Activated B cell treated with CpG ODN at 0.5 μM for 24 hours (primary cell): ENCODE data around the gene RIN1. TPM values are rescaled to one million over a fixed set of nuclear protein-coding genes. Genes with fewer than 3 reads are reported as not detected.

ENCODE experiments used
- ATAC-seq: fragments of 200-7000 bp; cut with Tn5 transposase; one replicate; pipeline ENCODE4 v1.10.0; 2021; ENCODE audit warnings: low read depth, mild to moderate bottlenecking, moderate library complexity
- CTCF ChIA-PET: fragments of 350-600 bp; sonication (Branson Sonifier 250); formaldehyde crosslinking; loops from one replicate; lab custom pipeline; 2021; ENCODE audit warnings: antibody characterized with exemption; lab: Charles Lee
- POLR2A ChIA-PET: fragments of 350-600 bp; sonication (Branson Sonifier 250); formaldehyde crosslinking; loops from one replicate; lab custom pipeline; 2021; ENCODE audit warnings: antibody characterized with exemption; lab: Charles Lee
- DNase-seq: peaks from one replicate; pipeline ENCODE4 v3.0.0; 2022
- H3K27ac Mint-ChIP-seq: one replicate; pipeline ENCODE4 v1.8.0; 2020; ENCODE audit warnings: mixed read lengths
- H3K27me3 Mint-ChIP-seq: one replicate; pipeline ENCODE4 v1.8.0; 2021; ENCODE audit warnings: mixed read lengths
- H3K36me3 Mint-ChIP-seq: one replicate; pipeline ENCODE4 v1.8.0; 2021; ENCODE audit warnings: low read depth, mixed read lengths
- H3K4me1 Mint-ChIP-seq: one replicate; pipeline ENCODE4 v1.8.0; 2021; ENCODE audit warnings: mixed read lengths
- H3K4me3 Mint-ChIP-seq: one replicate; pipeline ENCODE4 v1.8.0; 2020; ENCODE audit warnings: mild to moderate bottlenecking, mixed read lengths
- H3K9me3 Mint-ChIP-seq: one replicate; pipeline ENCODE4 v1.8.0; 2020; ENCODE audit warnings: mixed read lengths
- CTCF ChIP-seq: fragments of 200-600 bp; IDR thresholded peaks from one replicate; pipeline ENCODE4 v1.8.0; 2022; ENCODE audit warnings: antibody characterized with exemption, mild to moderate bottlenecking
- intact Hi-C: fragments of 100-400 bp; cut with micrococcal nuclease; formaldehyde crosslinking; loops from one replicate; pipeline ENCODE4 v1.15.1; 2024
- total RNA-seq: library from RNA; stranded (reverse); gene quantifications from 2 replicates; pipeline ENCODE4 v1.2.3, GENCODE V29; 2022

Gene RIN1
- total RNA-seq, 1 donor from 2014 or later = 0.98 TPM

- DNase-seq (no peak), ATAC-seq (no peak)
- no peaks in the 10 kb centered on the region for H3K9me3 Mint-ChIP-seq
- no peaks in the 10 kb centered on the region for H3K27me3 Mint-ChIP-seq
- ChIA-PET POLR2A (no interaction called here), CTCF (no interaction called here)
- peaks cover 46% of the 10 kb centered on the region for H3K4me1 Mint-ChIP-seq
- no peak for TF ChIP-seq CTCF
- intact Hi-C loops = no loop called here
- peaks cover 19% of the 10 kb centered on the region for H3K36me3 Mint-ChIP-seq
- no peak overlapping the region for H3K27ac Mint-ChIP-seq
- peak overlapping the region; percentile 15 for H3K4me3 Mint-ChIP-seq
Measured at GRCh38 chr11:66285250-66285947, 50.8 kb downstream of the RIN1 start.

GRCh38 chr11:66284526-66285078, 51.6 kb downstream of the RIN1 start:
- H3K4me3 Mint-ChIP-seq = no peak overlapping the region
- H3K4me1 Mint-ChIP-seq = peaks cover 39% of the 10 kb centered on the region
- H3K9me3 Mint-ChIP-seq = no peaks in the 10 kb centered on the region
- DNase-seq = no peak
- ChIA-PET CTCF (interaction anchor here (1.3 kb wide), 1 partner anchor 62 kb away, joined by 3 read pairs; no protein-coding TSS in a partner anchor), POLR2A (interaction anchor here (0.7 kb wide), 1 partner anchor 44 kb away, joined by 3 read pairs; no protein-coding TSS in a partner anchor)
- intact Hi-C loops = no loop called here
- TF ChIP-seq CTCF = no peak
- H3K27me3 Mint-ChIP-seq = no peaks in the 10 kb centered on the region
- no peak overlapping the region for H3K27ac Mint-ChIP-seq
- H3K36me3 Mint-ChIP-seq = peaks cover 19% of the 10 kb centered on the region
- ATAC-seq = no peak

DNA sequence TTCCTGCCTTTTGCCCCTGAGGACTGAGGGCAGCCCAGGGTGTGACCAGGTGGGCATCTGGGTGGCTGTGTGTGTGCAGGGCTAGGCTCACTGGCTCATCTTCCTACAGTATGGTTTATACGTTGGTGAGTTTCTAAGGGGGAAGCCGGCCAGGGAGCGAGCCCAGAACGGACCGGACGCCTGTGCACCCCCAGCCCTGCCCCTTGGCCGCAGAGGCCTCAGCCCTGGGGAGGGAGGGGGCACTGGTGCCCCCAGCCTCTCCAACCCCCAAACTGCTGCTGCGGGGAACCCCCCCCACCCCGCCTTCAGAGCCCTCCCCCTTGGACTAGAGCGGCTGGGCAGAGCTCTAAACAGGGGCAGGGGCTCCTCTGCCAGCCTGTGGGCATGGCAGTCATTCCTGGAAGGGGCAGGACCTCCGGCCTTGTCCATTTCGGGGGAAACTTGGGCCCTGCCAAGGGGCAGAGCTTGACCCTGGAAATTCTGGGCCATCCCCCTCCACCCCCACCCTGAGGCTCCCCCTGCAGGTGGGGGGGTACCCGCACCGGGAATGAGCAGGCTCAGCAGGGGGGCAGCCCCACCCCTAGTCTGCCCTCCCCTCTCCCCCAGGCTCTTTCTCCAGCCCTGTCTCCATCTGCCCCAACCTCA, 52.7 kb downstream of the RIN1 start:
- no peak for TF ChIP-seq CTCF
- peaks cover 40% of the 10 kb centered on the region for H3K4me1 Mint-ChIP-seq
- intact Hi-C loops = no loop called here
- ChIA-PET POLR2A (interaction anchor here (5.2 kb wide), 1 partner anchor 15 kb away, joined by 50 read pairs; the partner anchor contains the start of gene RAB1B), CTCF (interaction anchor here (1.3 to 2.8 kb wide), 2 partner anchors 61 kb away, joined by 3 to 23 read pairs; no protein-coding TSS in a partner anchor)
- H3K27ac Mint-ChIP-seq = peak overlapping the region; percentile 77
- no peaks in the 10 kb centered on the region for H3K9me3 Mint-ChIP-seq
- no peak for ATAC-seq
- peaks cover 16% of the 10 kb centered on the region for H3K36me3 Mint-ChIP-seq
- no peak for DNase-seq
- H3K4me3 Mint-ChIP-seq = no peak overlapping the region
- no peaks in the 10 kb centered on the region for H3K27me3 Mint-ChIP-seq

GRCh38 chr11:66282468-66283455, 53.5 kb downstream of the RIN1 start:
- peak overlapping the region; percentile 32 for H3K4me3 Mint-ChIP-seq
- intact Hi-C loops = loop anchor here (1.0 kb wide), 3 partner anchors 14 to 60 kb away; partner anchors contain the start of gene RAB1B
- ChIA-PET CTCF (interaction anchor here (0.6 to 2.9 kb wide), 6 partner anchors 10 to 156 kb away, joined by 3 to 23 read pairs (median 3); partner anchors contain the start of gene RAB1B), POLR2A (interaction anchor here (0.6 to 5.2 kb wide), 7 partner anchors 14 to 571 kb away, joined by 3 to 50 read pairs (median 4); partner anchors contain the start of genes BANF1, EIF1AD and RAB1B)
- no peaks in the 10 kb centered on the region for H3K9me3 Mint-ChIP-seq
- peaks cover 36% of the 10 kb centered on the region for H3K4me1 Mint-ChIP-seq
- no peaks in the 10 kb centered on the region for H3K27me3 Mint-ChIP-seq
- peaks cover 13% of the 10 kb centered on the region for H3K36me3 Mint-ChIP-seq
- ATAC-seq (peak; percentile 79), DNase-seq (peak; percentile 100)
- H3K27ac Mint-ChIP-seq = peak overlapping the region; percentile 77
- peak; percentile 70 for TF ChIP-seq CTCF

Other genes starting within 250 kb of the RIN1 start
- 37.0 and 45.6 TPM in 2 replicates for gene KLC2, start 78.7 kb downstream of the RIN1 start, total RNA-seq
- 115 and 118 TPM in 2 replicates for gene RAB1B, start 67.8 kb downstream of the RIN1 start, total RNA-seq
- gene CNIH2, start 58.3 kb downstream of the RIN1 start, total RNA-seq = 0.93 and 1.0 TPM in 2 replicates
- gene YIF1A, start 47.3 kb downstream of the RIN1 start, total RNA-seq = 53.4 and 62.6 TPM in 2 replicates
- gene TMEM151A, start 44.5 kb downstream of the RIN1 start, total RNA-seq = not detected in 2 replicates
- gene CD248, start 19.4 kb downstream of the RIN1 start, total RNA-seq = 0.22 TPM in 1 of 2 replicates, not detected in the other
- gene BRMS1, start 8.7 kb upstream of the RIN1 start, total RNA-seq = 56.9 and 59.2 TPM in 2 replicates
- 1.9 TPM in 2 replicates for gene B4GAT1, start 11.2 kb upstream of the RIN1 start, total RNA-seq
- 13.5 and 17.1 TPM in 2 replicates for gene SLC29A2, start 35.3 kb upstream of the RIN1 start, total RNA-seq
- not detected in 2 replicates for gene NPAS4, start 84.6 kb upstream of the RIN1 start, total RNA-seq
- gene MRPL11, start 102.4 kb upstream of the RIN1 start, total RNA-seq = 62.6 and 74.3 TPM in 2 replicates
- 8.5 and 9.1 TPM in 2 replicates for gene PELI3, start 130.5 kb upstream of the RIN1 start, total RNA-seq
- 62.2 and 63.3 TPM in 2 replicates for gene DPP3, start 144.0 kb upstream of the RIN1 start, total RNA-seq
- 30.5 and 38.8 TPM in 2 replicates for gene BBS1, start 174.2 kb upstream of the RIN1 start, total RNA-seq
- 14.6 and 19.0 TPM in 2 replicates for gene ZDHHC24, start 209.6 kb upstream of the RIN1 start, total RNA-seq
- 0.10 TPM in 1 of 2 replicates, not detected in the other for gene ACTN3, start 210.5 kb upstream of the RIN1 start, total RNA-seq
- gene CTSF, start 232.2 kb upstream of the RIN1 start, total RNA-seq = 2.0 and 3.6 TPM in 2 replicates